ENCODE measurements around the gene MELK.

Gene MELK

DNA sequence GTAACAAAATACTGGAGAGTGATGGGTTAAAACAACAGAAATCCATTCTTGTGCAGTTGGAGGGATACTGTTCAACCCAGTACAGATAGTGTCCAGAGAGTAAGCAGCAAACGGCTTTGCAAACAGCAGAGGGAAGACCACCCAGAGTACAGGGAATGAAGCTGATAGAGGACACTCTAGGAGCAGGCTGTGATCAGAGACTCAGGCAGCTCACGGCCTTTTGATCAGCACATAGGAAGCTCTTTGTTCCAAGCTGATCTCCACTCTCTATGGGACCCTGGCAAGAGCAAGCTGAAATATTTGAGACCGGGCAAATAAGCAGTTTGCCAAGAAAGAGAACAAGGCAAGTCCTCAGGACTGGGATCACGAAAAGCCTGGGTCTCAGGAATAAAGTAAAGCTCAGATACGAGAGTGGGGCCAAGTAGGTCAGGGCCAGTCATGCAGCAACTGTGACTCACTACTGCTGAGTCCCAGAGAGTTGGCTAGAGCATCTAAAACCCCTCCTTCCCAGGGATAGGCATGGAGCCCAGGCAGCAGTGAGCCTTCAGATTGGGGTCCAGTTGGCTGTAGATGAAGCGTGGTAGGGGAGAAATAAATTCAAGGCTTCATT is 52.4 kb downstream of the MELK start:
- TF ChIP-seq TEAD4 (IDR thresholded peaks at IDR 0.05) (no peak), NFIC (IDR thresholded peaks at IDR 0.05) (0 out of 2 replicates have a peak, but pooled peaks have one; percentile 20)

DNA sequence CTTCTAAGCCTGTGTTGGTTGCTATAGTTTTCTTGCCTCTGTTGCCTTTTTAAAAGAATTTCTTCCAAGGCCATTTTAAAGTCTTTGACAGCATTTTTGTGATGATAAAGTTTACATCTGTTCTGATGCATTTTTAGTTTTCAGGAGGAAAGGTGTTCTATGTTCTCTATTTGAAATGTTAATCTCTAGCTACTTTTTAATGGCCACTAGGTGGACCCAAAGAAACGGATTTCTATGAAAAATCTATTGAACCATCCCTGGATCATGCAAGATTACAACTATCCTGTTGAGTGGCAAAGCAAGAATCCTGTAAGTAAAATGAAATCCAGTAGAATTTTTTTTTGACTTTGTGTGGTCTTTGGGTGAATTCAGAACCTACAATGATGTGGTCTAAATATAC is 60.2 kb downstream of the MELK start:
- TF ChIP-seq, protein P1, sequence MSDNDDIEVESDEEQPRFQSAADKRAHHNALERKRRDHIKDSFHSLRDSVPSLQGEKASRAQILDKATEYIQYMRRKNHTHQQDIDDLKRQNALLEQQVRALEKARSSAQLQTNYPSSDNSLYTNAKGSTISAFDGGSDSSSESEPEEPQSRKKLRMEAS (IDR thresholded peaks at IDR 0.05), result no peak
- TF ChIP-seq EP300 (IDR thresholded peaks at IDR 0.05; ENCODE audit: borderline replicate concordance) (no peak), RAD21 (IDR thresholded peaks at IDR 0.05; ENCODE audit: low read depth) (peak; percentile 37; the same call in 1 of the 2 replicates)

DNA sequence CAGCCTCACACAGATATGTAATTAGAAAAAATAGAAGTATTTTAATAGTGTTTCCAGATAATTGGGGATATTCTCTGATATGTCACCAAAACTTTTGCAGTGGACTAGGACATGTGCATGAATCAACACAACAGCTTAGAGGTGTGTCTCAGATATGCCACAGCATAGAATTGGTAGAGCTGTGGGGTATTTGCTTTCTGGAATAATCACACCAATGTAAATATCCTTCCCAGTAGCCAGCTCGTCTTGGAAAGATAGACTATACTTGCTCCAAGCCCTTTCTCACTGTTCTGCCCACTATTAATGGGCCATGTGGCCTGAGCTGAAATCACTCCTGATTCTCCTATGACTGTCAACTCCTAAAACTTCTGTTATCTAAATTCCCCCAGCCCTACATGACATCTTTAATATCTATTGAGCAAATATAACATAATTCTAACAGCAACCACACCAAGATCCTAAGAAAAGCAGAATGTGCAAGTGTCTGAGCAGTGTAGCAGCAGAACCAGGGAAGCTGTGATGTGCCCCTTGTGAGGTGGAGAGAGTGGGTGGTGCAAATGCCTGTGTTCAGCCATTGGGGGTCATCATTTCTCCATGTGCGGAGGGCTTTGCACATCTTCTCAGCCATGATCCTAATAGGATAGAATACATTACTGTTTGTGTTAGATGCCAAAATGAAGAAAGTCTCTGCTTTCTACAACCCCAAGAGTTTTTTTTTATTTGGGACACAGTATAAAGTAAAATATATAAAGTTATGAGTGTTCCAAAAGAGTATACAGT is 65.0 kb downstream of the MELK start:
- TF ChIP-seq ZBTB7A (IDR thresholded peaks at IDR 0.05; ENCODE audit: low read depth) (no peak), TEAD4 (IDR thresholded peaks at IDR 0.05) (no peak), YY1 (IDR thresholded peaks at IDR 0.05; ENCODE audit: low read depth) (no peak), TCF12 (IDR thresholded peaks at IDR 0.05; ENCODE audit: low read depth) (no peak), CREB1 (IDR thresholded peaks at IDR 0.05; ENCODE audit: low read depth) (no peak), CEBPB (IDR thresholded peaks at IDR 0.05) (no peak), TAF1 (IDR thresholded peaks at IDR 0.05; ENCODE audit: low read depth) (no peak), NFIC (IDR thresholded peaks at IDR 0.05) (no peak), FOXM1 (IDR thresholded peaks at IDR 0.05; ENCODE audit: borderline replicate concordance, low read depth) (no peak), EGR1 (IDR thresholded peaks at IDR 0.05) (no peak), RAD21 (IDR thresholded peaks at IDR 0.05; ENCODE audit: low read depth) (no peak), EP300 (IDR thresholded peaks at IDR 0.05; ENCODE audit: borderline replicate concordance) (no peak)
- TF ChIP-seq, protein P1 (IDR thresholded peaks at IDR 0.05), result no peak
- TF ChIP-seq, protein P2, sequence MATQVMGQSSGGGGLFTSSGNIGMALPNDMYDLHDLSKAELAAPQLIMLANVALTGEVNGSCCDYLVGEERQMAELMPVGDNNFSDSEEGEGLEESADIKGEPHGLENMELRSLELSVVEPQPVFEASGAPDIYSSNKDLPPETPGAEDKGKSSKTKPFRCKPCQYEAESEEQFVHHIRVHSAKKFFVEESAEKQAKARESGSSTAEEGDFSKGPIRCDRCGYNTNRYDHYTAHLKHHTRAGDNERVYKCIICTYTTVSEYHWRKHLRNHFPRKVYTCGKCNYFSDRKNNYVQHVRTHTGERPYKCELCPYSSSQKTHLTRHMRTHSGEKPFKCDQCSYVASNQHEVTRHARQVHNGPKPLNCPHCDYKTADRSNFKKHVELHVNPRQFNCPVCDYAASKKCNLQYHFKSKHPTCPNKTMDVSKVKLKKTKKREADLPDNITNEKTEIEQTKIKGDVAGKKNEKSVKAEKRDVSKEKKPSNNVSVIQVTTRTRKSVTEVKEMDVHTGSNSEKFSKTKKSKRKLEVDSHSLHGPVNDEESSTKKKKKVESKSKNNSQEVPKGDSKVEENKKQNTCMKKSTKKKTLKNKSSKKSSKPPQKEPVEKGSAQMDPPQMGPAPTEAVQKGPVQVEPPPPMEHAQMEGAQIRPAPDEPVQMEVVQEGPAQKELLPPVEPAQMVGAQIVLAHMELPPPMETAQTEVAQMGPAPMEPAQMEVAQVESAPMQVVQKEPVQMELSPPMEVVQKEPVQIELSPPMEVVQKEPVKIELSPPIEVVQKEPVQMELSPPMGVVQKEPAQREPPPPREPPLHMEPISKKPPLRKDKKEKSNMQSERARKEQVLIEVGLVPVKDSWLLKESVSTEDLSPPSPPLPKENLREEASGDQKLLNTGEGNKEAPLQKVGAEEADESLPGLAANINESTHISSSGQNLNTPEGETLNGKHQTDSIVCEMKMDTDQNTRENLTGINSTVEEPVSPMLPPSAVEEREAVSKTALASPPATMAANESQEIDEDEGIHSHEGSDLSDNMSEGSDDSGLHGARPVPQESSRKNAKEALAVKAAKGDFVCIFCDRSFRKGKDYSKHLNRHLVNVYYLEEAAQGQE (IDR thresholded peaks at IDR 0.05; ENCODE audit: low read depth), result no peak
- TF ChIP-seq, protein P3, sequence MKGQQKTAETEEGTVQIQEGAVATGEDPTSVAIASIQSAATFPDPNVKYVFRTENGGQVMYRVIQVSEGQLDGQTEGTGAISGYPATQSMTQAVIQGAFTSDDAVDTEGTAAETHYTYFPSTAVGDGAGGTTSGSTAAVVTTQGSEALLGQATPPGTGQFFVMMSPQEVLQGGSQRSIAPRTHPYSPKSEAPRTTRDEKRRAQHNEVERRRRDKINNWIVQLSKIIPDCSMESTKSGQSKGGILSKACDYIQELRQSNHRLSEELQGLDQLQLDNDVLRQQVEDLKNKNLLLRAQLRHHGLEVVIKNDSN (IDR thresholded peaks at IDR 0.05), result no peak

DNA sequence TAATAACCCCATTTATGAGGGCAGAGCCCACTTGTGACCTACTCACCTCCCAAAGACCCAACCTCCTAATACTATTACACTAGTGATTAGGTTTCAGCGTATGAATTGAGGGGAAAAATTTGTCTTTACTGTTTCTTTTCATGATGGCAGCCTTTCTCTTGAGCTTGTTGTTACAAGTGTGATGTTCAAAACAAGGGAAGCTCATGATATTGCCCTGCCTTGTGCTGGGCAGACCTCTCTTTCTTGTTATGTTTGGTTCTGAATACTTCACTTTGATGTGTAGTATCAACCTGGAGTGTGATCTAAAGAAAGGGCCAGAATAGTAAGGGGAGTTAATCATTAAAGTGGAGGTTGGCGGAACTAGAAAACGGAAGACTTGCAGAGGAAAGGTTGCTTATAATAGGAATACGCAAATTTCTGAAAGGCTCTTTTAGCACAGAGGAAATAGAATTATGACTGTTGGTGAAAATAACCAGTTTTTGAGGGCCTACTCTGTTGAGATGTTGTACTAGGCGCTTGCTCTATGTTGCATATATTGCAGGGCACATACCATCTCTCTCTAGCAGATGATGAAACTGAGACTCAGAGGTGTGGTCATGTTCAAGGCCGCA is 68.2 kb downstream of the MELK start:
- TF ChIP-seq CEBPB (IDR thresholded peaks at IDR 0.05) (no peak), ZBTB7A (IDR thresholded peaks at IDR 0.05; ENCODE audit: low read depth) (no peak), EP300 (IDR thresholded peaks at IDR 0.05; ENCODE audit: borderline replicate concordance) (no peak), YY1 (IDR thresholded peaks at IDR 0.05; ENCODE audit: low read depth) (no peak), CREB1 (IDR thresholded peaks at IDR 0.05; ENCODE audit: low read depth) (no peak), TEAD4 (IDR thresholded peaks at IDR 0.05) (no peak), EGR1 (IDR thresholded peaks at IDR 0.05) (no peak), TAF1 (IDR thresholded peaks at IDR 0.05; ENCODE audit: low read depth) (no peak), NFIC (IDR thresholded peaks at IDR 0.05) (no peak), FOXM1 (IDR thresholded peaks at IDR 0.05; ENCODE audit: borderline replicate concordance, low read depth) (no peak), TCF12 (IDR thresholded peaks at IDR 0.05; ENCODE audit: low read depth) (no peak), RAD21 (IDR thresholded peaks at IDR 0.05; ENCODE audit: low read depth) (no peak)
- TF ChIP-seq, protein P3 (IDR thresholded peaks at IDR 0.05), result no peak
- TF ChIP-seq, protein P2 (IDR thresholded peaks at IDR 0.05; ENCODE audit: low read depth), result no peak
- TF ChIP-seq, protein P1 (IDR thresholded peaks at IDR 0.05), result no peak

DNA sequence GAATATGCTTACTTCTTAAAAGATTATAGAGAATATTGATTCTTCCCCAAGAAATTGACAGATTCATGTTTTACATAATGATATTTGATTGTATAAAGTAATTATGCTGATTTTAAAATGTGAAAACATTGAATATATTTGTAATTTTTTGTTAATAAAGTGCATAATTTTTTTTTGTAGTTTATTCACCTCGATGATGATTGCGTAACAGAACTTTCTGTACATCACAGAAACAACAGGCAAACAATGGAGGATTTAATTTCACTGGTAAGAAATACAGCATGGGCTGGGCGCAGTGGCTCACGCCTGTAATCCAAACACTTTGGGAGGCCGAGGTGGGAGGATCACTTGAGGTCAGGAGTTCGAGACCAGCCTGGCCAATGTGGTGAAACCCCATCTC is 70.1 kb downstream of the MELK start:
- TF ChIP-seq CEBPB (IDR thresholded peaks at IDR 0.05) (peak; percentile 60), NFIC (IDR thresholded peaks at IDR 0.05) (no peak)
